Dorsolateral prefrontal cortex (tissue), 118 donors: ENCODE results near the gene AVEN. TPM values are rescaled to one million over a fixed set of nuclear protein-coding genes. Genes with fewer than 3 reads are reported as not detected.

Experiments used
- total RNA-seq, 120 experiments: library from RNA; stranded (reverse); gene quantifications; one replicate each; pipeline versions ENCODE4 v1.2.3 to v1.2.4, GENCODE V29; 2022

The AVEN gene
- total RNA-seq, 120 experiments from 2014 or later = 4.6 to 20.2 (median 9.3) TPM

Other genes with a start within 250 kb of the AVEN start
- 10 to 100 TPM in 22 of 120 experiments, 1 to 10 TPM in 54, under 1 TPM in 44; 0.07 to 33.0 (median 2.1) TPM for gene CHRM5, start 70.7 kb downstream of the AVEN start, total RNA-seq
- 10 to 100 TPM; 37.5 to 71.0 (median 53.4) TPM for gene EMC7, start 62.7 kb upstream of the AVEN start, total RNA-seq
- 1 to 10 TPM; 2.6 to 6.9 (median 4.9) TPM for gene PGBD4, start 62.9 kb upstream of the AVEN start, total RNA-seq
- gene KATNBL1, start 170.9 kb upstream of the AVEN start, total RNA-seq = 10 to 100 TPM; 37.3 to 94.1 (median 63.6) TPM
- 100 to 1,000 TPM in 91 of 120 experiments, 10 to 100 TPM in 29; 67.9 to 133 (median 109) TPM for gene EMC4, start 185.8 kb upstream of the AVEN start, total RNA-seq